Karpas-422 (cell line): Measurements from ENCODE around the gene CAPN5. TPM values are rescaled to one million over a fixed set of nuclear protein-coding genes. Genes with fewer than 3 reads are reported as not detected.

Experiments used
- DNase-seq: peaks from one replicate; pipeline ENCODE4 v3.0.0-alpha.2; 2015
- H2AFZ ChIP-seq: fragments of 200-600 bp; sonication (generic); 2 replicates; pipeline ENCODE4 v1.6.1; 2014; ENCODE audit warnings: antibody characterized with exemption, low read length, mixed read lengths
- H3K27ac ChIP-seq: fragments of 200-600 bp; sonication (generic); 2 replicates; pipeline ENCODE4 v1.5.1; 2014; ENCODE audit warnings: mild to moderate bottlenecking, low read length, moderate library complexity
- H3K27me3 ChIP-seq: fragments of 200-600 bp; sonication (generic); 2 replicates; pipeline ENCODE4 v1.6.1; 2014; ENCODE audit warnings: low read length, mixed read lengths
- H3K36me3 ChIP-seq: fragments of 200-600 bp; sonication (generic); 2 replicates; pipeline ENCODE4 v1.6.1; 2014; ENCODE audit warnings: low read length, mixed read lengths; ENCODE audit not compliant: insufficient read depth
- H3K4me1 ChIP-seq: fragments of 200-600 bp; sonication (generic); 2 replicates; pipeline ENCODE4 v1.6.1; 2014; ENCODE audit warnings: mild to moderate bottlenecking, low read length, mixed read lengths
- H3K4me2 ChIP-seq: fragments of 200-600 bp; sonication (generic); 2 replicates; pipeline ENCODE4 v1.6.1; 2014; ENCODE audit warnings: low read length, low read depth, mild to moderate bottlenecking; ENCODE audit not compliant: poor library complexity, severe bottlenecking
- H3K4me3 ChIP-seq: fragments of 200-600 bp; sonication (generic); 2 replicates; pipeline ENCODE4 v1.5.1; 2014; ENCODE audit warnings: mild to moderate bottlenecking, antibody characterized with exemption, low read length, mixed read lengths
- H3K79me2 ChIP-seq: fragments of 200-600 bp; sonication (generic); 2 replicates; pipeline ENCODE4 v1.6.1; 2014; ENCODE audit warnings: mild to moderate bottlenecking, low read length, mixed read lengths
- H3K9ac ChIP-seq: fragments of 200-600 bp; sonication (generic); 2 replicates; pipeline ENCODE4 v1.6.0; 2014; ENCODE audit warnings: low read length
- H3K9me2 ChIP-seq: fragments of 200-600 bp; sonication (generic), shearing (Covaris generic); replicated peaks from 2 replicates; pipeline ENCODE4 v1.6.0; 2014; ENCODE audit warnings: mild to moderate bottlenecking, low read length, moderate library complexity; ENCODE audit not compliant: insufficient read depth
- H3K9me3 ChIP-seq: fragments of 300-700, 200-600 bp; sonication (generic); 2 replicates; pipeline ENCODE4 v1.6.1; 2014; ENCODE audit warnings: low read length, mixed read lengths
- H4K20me1 ChIP-seq: fragments of 200-600 bp; sonication (generic); 2 replicates; pipeline ENCODE4 v1.6.1; 2014; ENCODE audit warnings: mild to moderate bottlenecking, antibody characterized with exemption, low read length, low read depth; ENCODE audit not compliant: insufficient read depth
- total RNA-seq: library from RNA; depleted of rRNA; stranded (reverse); fragments of >200 nt; shearing (Covaris generic); gene quantifications from 2 replicates; pipeline ENCODE4 v1.2.3, GENCODE V29; 2014; ENCODE audit warnings: low replicate concordance

The CAPN5 gene
- total RNA-seq, 1 experiment from 2014 or later = 0.07 TPM

GRCh38 chr11:77063407-77063806 is 3.4 kb upstream of the CAPN5 start:
- Histone ChIP-seq H3K9ac (no peak overlapping the region), H3K27me3 (no peaks in the 10 kb centered on the region), H4K20me1 (no peaks in the 10 kb centered on the region), H3K79me2 (no peaks in the 10 kb centered on the region), H3K9me3 (no peaks in the 10 kb centered on the region), H3K4me2 (no peak overlapping the region), H3K36me3 (no peaks in the 10 kb centered on the region), H3K4me1 (peaks cover 14% of the 10 kb centered on the region), H3K9me2 (no peaks in the 10 kb centered on the region), H3K4me3 (no peak overlapping the region), H3K27ac (no peak overlapping the region), H2AFZ (no peak overlapping the region)
- no peak for DNase-seq

- H3K9me2 ChIP-seq = no peaks in the 10 kb centered on the region
- no peaks in the 10 kb centered on the region for H3K79me2 ChIP-seq
- H3K4me3 ChIP-seq = no peak overlapping the region
- no peak overlapping the region for H3K9ac ChIP-seq
- peaks cover 14% of the 10 kb centered on the region for H3K4me1 ChIP-seq
- no peaks in the 10 kb centered on the region for H3K36me3 ChIP-seq
- no peaks in the 10 kb centered on the region for H3K27me3 ChIP-seq
- DNase-seq = no peak
- no peaks in the 10 kb centered on the region; the same call in 1 of the 2 replicates for H4K20me1 ChIP-seq
- no peaks in the 10 kb centered on the region for H3K9me3 ChIP-seq
- H2AFZ ChIP-seq = no peak overlapping the region
- no peak overlapping the region for H3K4me2 ChIP-seq
- H3K27ac ChIP-seq = no peak overlapping the region
These were observed 2.9 kb upstream of the CAPN5 start for GRCh38 chr11:77063861-77064260.

GRCh38 chr11:77064648-77065217 is 2.0 kb upstream of the CAPN5 start:
- Histone ChIP-seq H3K9me2 (no peaks in the 10 kb centered on the region), H3K36me3 (no peaks in the 10 kb centered on the region), H2AFZ (no peak overlapping the region), H3K27ac (no peak overlapping the region), H3K4me1 (peaks cover 14% of the 10 kb centered on the region), H3K79me2 (no peaks in the 10 kb centered on the region), H3K9ac (no peak overlapping the region), H4K20me1 (no peaks in the 10 kb centered on the region; the same call in 1 of the 2 replicates), H3K4me2 (no peak overlapping the region), H3K27me3 (no peaks in the 10 kb centered on the region), H3K4me3 (no peak overlapping the region), H3K9me3 (no peaks in the 10 kb centered on the region)
- no peak for DNase-seq

DNA sequence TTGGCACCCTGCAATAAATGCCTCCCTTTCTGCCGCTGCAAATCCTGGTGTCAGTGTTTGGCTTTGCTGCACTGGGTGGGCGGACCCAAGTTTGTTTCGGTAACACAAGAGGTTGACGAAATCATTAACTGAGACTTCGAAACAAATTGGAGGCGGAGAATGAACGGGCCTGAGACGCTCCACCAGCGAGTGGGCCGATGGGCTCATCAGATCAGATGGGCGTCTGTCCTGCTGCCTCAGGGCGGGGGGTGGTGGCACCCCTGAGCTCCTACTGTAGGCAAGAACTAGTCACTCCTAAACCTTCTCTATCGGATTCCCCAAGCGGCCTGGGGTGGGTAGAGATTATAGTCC is 918 bp upstream of the CAPN5 start:
- Histone ChIP-seq H3K9me3 (no peaks in the 10 kb centered on the region), H3K4me2 (peak overlapping the region; percentile 83), H2AFZ (peak overlapping the region; percentile 97), H3K4me3 (peak overlapping the region; percentile 70), H3K9ac (peak overlapping the region; percentile 75), H3K36me3 (no peaks in the 10 kb centered on the region), H3K27me3 (no peaks in the 10 kb centered on the region), H3K9me2 (no peaks in the 10 kb centered on the region), H3K79me2 (no peaks in the 10 kb centered on the region), H4K20me1 (no peaks in the 10 kb centered on the region; the same call in 1 of the 2 replicates), H3K4me1 (peaks cover 14% of the 10 kb centered on the region), H3K27ac (no peak overlapping the region)
- DNase-seq = peak; percentile 49

GRCh38 chr11:77067861-77068443 is 1.2 kb downstream of the CAPN5 start:
- Histone ChIP-seq H3K79me2 (no peaks in the 10 kb centered on the region), H2AFZ (no peak overlapping the region), H3K9me3 (no peaks in the 10 kb centered on the region), H3K9ac (no peak overlapping the region), H3K4me1 (peaks cover 14% of the 10 kb centered on the region), H3K9me2 (no peaks in the 10 kb centered on the region), H3K27me3 (no peaks in the 10 kb centered on the region), H3K36me3 (no peaks in the 10 kb centered on the region), H3K4me2 (no peak overlapping the region), H3K27ac (no peak overlapping the region), H3K4me3 (no peak overlapping the region), H4K20me1 (no peaks in the 10 kb centered on the region; the same call in 1 of the 2 replicates)
- DNase-seq = no peak

DNA sequence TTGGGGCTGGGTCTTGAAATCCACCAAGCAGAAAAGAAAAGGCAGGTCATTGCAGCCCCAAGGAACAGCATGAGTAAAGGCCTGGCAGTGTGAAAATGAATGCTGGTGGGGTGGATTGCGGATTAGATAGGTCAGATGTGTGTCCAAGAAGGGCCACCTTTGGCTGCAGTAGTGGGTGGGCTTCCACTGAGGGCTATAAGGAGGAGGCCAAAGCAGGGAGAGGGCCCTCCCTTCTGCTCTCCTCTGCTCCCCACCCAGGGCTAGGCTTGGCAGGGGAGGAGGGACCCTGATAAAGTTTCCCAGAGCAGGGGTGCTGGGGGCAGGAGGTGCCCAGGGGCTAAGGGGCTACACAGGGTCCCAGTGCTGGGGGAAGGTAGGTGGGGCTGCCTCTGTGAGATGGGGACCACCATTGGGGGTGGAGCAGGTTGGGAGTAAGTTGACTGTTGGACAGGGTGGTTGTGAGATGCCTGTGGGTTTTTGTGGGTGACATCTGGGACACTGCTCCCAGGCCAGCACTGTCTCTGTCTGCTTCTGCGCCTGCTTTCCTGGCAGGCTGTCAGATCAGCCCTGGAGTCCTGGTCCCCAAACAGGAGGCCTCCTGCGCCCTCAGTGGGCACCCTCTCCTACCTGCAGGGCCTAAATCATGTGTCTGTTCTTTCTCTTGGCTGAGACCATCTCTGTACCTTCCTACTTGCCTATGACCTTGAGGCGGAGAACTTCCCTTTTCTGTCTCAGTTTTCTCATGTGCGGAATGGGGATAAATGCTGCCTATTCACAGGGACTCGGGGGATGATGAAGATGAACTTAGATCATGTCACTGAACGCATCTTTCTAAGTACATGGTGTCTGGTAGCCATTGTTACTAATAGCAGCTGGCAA is 1.9 kb downstream of the CAPN5 start:
- DNase-seq = no peak
- Histone ChIP-seq H3K9me3 (no peaks in the 10 kb centered on the region), H3K27ac (no peak overlapping the region), H3K27me3 (no peaks in the 10 kb centered on the region), H3K9me2 (no peaks in the 10 kb centered on the region), H2AFZ (no peak overlapping the region), H3K36me3 (no peaks in the 10 kb centered on the region), H4K20me1 (no peaks in the 10 kb centered on the region; the same call in 1 of the 2 replicates), H3K9ac (no peak overlapping the region), H3K79me2 (no peaks in the 10 kb centered on the region), H3K4me2 (no peak overlapping the region), H3K4me3 (no peak overlapping the region), H3K4me1 (peaks cover 14% of the 10 kb centered on the region)

DNA sequence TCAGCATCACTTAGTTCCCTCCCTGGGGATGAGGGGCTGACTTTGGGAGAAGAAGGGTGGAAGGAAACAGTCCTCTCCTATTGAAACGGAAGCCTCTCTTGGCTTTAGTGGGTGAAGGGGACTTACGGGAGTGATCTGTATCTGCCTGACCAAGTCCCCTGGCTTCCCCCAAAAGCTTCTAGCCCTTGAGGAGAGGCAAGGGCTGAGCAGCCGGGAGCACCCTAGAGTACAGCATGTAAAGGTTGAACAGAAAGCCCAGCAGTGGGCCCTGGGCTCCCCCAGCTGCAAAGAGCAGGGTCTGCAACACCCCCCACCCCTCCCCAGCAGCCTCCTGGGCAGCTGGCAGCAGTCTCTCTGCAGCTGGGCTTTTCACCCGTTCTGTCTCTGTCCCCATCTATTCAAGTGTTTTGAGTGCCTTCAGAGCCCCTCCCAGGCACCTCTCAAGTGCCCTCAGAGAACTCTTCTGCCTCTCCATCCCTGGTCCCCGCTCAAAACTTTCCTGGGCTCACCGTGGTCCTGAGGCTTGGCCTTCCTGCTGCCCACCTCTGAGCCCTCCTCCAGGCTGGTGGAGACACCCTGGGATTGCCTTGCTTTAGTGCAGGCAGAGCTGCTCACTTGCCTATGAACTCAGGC is 2.7 kb downstream of the CAPN5 start:
- no peaks in the 10 kb centered on the region for H3K27me3 ChIP-seq
- H3K4me3 ChIP-seq = no peak overlapping the region
- no peaks in the 10 kb centered on the region; the same call in 1 of the 2 replicates for H4K20me1 ChIP-seq
- H2AFZ ChIP-seq = no peak overlapping the region
- no peaks in the 10 kb centered on the region for H3K9me2 ChIP-seq
- no peak overlapping the region for H3K9ac ChIP-seq
- no peak overlapping the region for H3K27ac ChIP-seq
- no peaks in the 10 kb centered on the region for H3K9me3 ChIP-seq
- H3K79me2 ChIP-seq = no peaks in the 10 kb centered on the region
- no peak overlapping the region for H3K4me2 ChIP-seq
- H3K36me3 ChIP-seq = no peaks in the 10 kb centered on the region
- DNase-seq = no peak
- peaks cover 14% of the 10 kb centered on the region for H3K4me1 ChIP-seq
